IPS-NIHi7 (cell line): Measurements from ENCODE around the gene ABCC4.

Source experiments
- DNase-seq: peaks from one replicate; pipeline ENCODE4 v3.0.0; 2012; ENCODE audit warnings: mixed read lengths; ENCODE audit errors: extremely low spot score

Gene ABCC4

GRCh38 chr13:95058680-95059079, 242.6 kb downstream of the ABCC4 start:
- no peak for DNase-seq

- no peak for DNase-seq
These were observed 245.0 kb downstream of the ABCC4 start for GRCh38 chr13:95056266-95056665.

GRCh38 chr13:95050800-95051615, 250.2 kb downstream of the ABCC4 start:
- no peak for DNase-seq

GRCh38 chr13:95049772-95050171, 251.5 kb downstream of the ABCC4 start:
- DNase-seq = no peak

GRCh38 chr13:95044452-95045205, 256.6 kb downstream of the ABCC4 start:
- DNase-seq = no peak

GRCh38 chr13:95039415-95039814, 261.8 kb downstream of the ABCC4 start:
- DNase-seq = no peak

- DNase-seq = no peak
These were observed 262.3 kb downstream of the ABCC4 start for GRCh38 chr13:95038949-95039348.

GRCh38 chr13:95035311-95036109, 265.7 kb downstream of the ABCC4 start:
- no peak for DNase-seq

GRCh38 chr13:95033890-95034289, 267.4 kb downstream of the ABCC4 start:
- no peak for DNase-seq

- DNase-seq = no peak
These were observed 269.1 kb downstream of the ABCC4 start for GRCh38 chr13:95032121-95032520.

GRCh38 chr13:95030821-95031343, 270.4 kb downstream of the ABCC4 start:
- DNase-seq = no peak

GRCh38 chr13:95027638-95028037, 273.6 kb downstream of the ABCC4 start:
- no peak for DNase-seq

GRCh38 chr13:95025116-95025515, 276.1 kb downstream of the ABCC4 start:
- no peak for DNase-seq

GRCh38 chr13:95023405-95023804, 277.8 kb downstream of the ABCC4 start:
- DNase-seq = no peak

- no peak for DNase-seq
These were observed 280.8 kb downstream of the ABCC4 start for GRCh38 chr13:95020298-95020987.

GRCh38 chr13:95019886-95020285, 281.4 kb downstream of the ABCC4 start:
- no peak for DNase-seq

- DNase-seq = no peak
These were observed 293.9 kb downstream of the ABCC4 start for GRCh38 chr13:95007322-95007721.

GRCh38 chr13:95005300-95005699, 296.0 kb downstream of the ABCC4 start:
- DNase-seq = no peak

- DNase-seq = peak; percentile 34
These were observed 298.0 kb downstream of the ABCC4 start for GRCh38 chr13:95003019-95003813.

GRCh38 chr13:95002126-95002525, 299.1 kb downstream of the ABCC4 start:
- peak; percentile 26 for DNase-seq

GRCh38 chr13:94999871-95000270, 301.4 kb downstream of the ABCC4 start:
- no peak for DNase-seq
